T-helper 2 cell treated with Interferon-gamma antibody and Interleukin-4, amounts not matched to agents 5 μg/mL and 100 μg/mL, for 36 hours (primary cell): Measurements from ENCODE around the gene DCAF6.

Source experiments
- DNase-seq: peaks from one replicate; pipeline ENCODE4 v3.0.0; 2021; ENCODE audit warnings: low spot score
- H3K27ac Mint-ChIP-seq: one replicate; pipeline ENCODE4 v1.8.0; 2021; ENCODE audit warnings: mild to moderate bottlenecking, mixed read lengths
- H3K27me3 Mint-ChIP-seq: one replicate; pipeline ENCODE4 v1.8.0; 2021; ENCODE audit warnings: low read depth, mixed read lengths
- H3K36me3 Mint-ChIP-seq: one replicate; pipeline ENCODE4 v1.8.0; 2021; ENCODE audit warnings: low read depth, mixed read lengths
- H3K4me1 Mint-ChIP-seq: one replicate; pipeline ENCODE4 v1.8.0; 2021; ENCODE audit warnings: low read depth, mixed read lengths
- H3K4me3 Mint-ChIP-seq: one replicate; pipeline ENCODE4 v1.8.0; 2022; ENCODE audit warnings: mild to moderate bottlenecking, moderate library complexity, mixed read lengths
- H3K9me3 Mint-ChIP-seq: one replicate; pipeline ENCODE4 v1.8.0; 2021; ENCODE audit warnings: mixed read lengths

DCAF6 gene

DNA sequence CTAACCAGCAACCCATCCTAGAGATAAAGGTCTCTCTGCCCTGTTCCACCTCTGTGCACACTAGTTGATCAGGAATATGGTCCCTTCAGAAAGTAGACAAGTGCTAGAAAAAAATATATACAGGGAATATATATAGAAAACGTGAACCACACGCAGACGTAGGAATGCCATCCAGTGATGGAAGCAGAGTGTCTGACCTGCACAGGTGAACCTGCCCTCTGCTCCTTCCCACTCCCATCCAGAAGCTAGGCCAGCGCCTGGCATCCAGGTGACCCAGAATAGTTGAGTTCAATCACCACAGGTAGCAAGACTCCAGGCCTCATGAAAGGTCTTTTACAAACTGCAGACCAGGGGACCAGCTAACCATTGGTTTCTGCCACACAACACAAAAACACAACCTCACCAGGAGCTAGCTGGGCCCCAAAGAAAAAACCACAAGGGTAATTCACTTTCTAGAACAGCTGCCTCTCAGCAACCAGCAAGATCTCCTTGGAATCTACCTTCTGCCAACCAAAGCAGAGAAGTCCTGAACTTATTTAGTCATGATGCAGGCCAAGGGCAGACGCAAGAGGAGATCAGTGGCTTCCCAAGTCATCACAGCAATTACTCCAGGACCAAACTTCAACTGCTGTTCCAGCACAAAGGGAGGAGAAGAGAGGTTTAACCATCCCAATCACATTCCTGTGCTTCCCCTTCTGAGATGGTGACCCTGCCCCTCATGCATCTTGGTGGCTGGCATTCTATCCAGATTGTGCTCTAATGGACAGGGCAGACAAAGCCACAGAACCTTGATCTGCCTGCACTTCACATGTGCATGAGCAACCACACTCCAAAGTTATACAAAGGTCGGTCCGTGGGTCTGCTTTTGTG is 147.2 kb downstream of the DCAF6 start:
- no peak overlapping the region for H3K27ac Mint-ChIP-seq
- peaks cover 5% of the 10 kb centered on the region for H3K4me1 Mint-ChIP-seq

DNA sequence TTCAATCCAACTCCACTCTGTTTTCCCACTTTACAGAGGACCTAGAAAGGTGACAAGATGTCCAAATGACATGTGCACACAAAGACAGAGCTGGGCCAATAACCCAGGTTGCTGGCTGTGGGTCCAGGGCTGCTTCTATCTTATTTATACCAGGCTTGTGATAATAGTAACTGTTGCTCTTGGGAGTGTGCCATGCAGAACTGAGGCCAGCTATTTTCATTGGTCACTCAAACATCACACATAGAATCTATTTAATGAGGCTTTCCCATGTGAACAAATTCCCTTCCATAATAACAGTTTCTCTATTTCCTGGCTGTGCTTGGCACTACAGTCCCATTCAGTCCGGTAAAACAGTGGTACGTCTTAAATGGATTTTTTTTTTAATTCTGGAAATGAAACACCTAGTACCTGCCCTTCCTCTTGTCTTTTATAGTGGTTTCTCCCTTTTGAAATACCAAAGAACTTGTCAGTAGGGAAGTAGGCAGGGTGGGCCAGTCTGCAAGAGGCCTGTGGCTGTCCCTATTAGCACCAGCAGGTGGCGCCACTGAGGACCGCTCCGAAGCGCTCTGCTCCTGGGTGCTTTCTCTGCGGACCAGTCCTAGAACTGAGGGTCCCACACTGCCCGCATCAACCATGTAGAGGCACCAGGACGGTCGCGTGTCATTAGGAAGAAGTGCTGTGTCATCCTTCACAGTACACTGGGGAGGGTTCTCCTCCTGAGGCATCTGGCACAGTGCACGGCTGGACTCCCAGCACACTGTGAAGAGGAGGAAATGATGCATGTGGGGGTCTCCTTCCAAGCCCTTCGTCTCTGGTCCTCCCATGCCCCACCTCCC is 148.1 kb downstream of the DCAF6 start:
- no peaks in the 10 kb centered on the region for H3K9me3 Mint-ChIP-seq
- no peak overlapping the region for H3K27ac Mint-ChIP-seq
- peaks cover 5% of the 10 kb centered on the region for H3K4me1 Mint-ChIP-seq
- no peaks in the 10 kb centered on the region for H3K36me3 Mint-ChIP-seq
- H3K4me3 Mint-ChIP-seq: no peak overlapping the region
- peak; percentile 42 for DNase-seq
- no peaks in the 10 kb centered on the region for H3K27me3 Mint-ChIP-seq

More for the DNA sequence above, 147.2 kb downstream of the DCAF6 start:
- no peaks in the 10 kb centered on the region for H3K36me3 Mint-ChIP-seq
- no peaks in the 10 kb centered on the region for H3K9me3 Mint-ChIP-seq
- H3K4me3 Mint-ChIP-seq: no peak overlapping the region
- no peak for DNase-seq
- no peaks in the 10 kb centered on the region for H3K27me3 Mint-ChIP-seq

DNA sequence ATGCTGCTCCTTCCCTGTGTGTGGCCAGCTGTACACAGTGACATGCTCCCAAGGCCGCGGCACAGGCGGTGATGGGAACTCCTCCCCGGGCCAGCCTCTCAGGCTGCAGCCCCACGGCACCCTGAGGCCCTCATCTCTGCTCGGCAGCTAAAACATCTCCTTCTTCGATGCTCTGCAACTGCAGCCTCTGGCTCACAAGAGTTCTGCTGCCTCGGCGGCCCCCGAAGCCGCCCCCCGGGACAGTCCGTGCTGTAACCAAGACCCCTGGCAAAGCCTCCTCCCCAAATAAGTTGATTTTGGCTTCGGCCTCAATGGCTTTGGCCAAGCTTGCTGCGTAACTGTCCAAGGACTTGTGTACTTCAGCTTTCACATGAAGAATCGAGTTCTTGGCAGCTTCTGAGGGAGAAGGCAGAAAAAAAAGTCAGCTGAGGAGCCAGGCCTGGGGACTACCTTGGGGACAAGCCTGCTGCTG is 149.0 kb downstream of the DCAF6 start:
- no peak for DNase-seq
- no peaks in the 10 kb centered on the region for H3K9me3 Mint-ChIP-seq
- no peaks in the 10 kb centered on the region for H3K27me3 Mint-ChIP-seq
- no peaks in the 10 kb centered on the region for H3K36me3 Mint-ChIP-seq
- no peak overlapping the region for H3K27ac Mint-ChIP-seq
- H3K4me1 Mint-ChIP-seq: peaks cover 5% of the 10 kb centered on the region
- no peak overlapping the region for H3K4me3 Mint-ChIP-seq

DNA sequence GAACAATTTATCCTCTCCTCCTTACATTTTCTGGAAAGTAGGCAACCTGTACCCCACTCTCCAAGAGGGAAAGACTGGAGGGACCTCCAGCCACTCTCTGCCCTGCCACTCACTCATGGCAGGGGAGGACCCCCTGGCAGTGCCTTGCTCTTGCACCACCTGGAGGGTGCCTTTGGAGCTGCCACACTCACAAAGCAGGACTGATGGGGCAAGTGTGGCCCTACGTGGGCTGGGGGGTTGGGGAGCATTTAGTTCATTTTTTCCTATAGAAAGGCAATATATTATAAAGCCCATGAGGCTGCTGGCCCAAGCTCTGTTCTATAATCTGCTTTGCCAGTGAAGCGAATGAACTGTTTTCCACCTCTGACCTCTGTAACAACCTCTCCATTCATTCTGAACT is 150.0 kb downstream of the DCAF6 start:
- Mint-ChIP-seq H3K4me3 (no peak overlapping the region), H3K27me3 (no peaks in the 10 kb centered on the region), H3K27ac (no peak overlapping the region), H3K4me1 (peaks cover 5% of the 10 kb centered on the region), H3K9me3 (no peaks in the 10 kb centered on the region), H3K36me3 (no peaks in the 10 kb centered on the region)
- no peak for DNase-seq

DNA sequence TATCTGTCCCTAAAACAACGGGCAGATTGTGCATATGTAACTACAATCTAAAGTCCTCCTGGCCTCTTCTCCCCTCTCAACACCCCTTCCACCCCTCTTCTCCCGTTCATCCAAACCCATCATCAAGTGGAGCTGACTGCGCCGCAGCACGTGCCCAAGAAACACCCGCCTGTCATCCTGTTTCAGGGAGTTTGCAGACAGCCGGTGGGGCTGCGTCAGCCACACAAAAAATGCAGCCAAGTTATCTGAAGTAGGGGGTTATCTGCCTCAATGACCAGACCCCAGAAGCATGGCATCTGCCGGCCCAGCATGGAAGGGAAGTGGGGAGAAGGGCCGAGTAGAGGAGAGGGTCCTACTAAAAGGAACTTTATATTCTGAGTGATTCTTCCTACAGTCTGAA is 151.2 kb downstream of the DCAF6 start:
- DNase-seq: no peak
- H3K4me1 Mint-ChIP-seq: peaks cover 3% of the 10 kb centered on the region
- no peaks in the 10 kb centered on the region for H3K9me3 Mint-ChIP-seq
- no peaks in the 10 kb centered on the region for H3K36me3 Mint-ChIP-seq
- no peak overlapping the region for H3K27ac Mint-ChIP-seq
- no peaks in the 10 kb centered on the region for H3K27me3 Mint-ChIP-seq
- no peak overlapping the region for H3K4me3 Mint-ChIP-seq

DNA sequence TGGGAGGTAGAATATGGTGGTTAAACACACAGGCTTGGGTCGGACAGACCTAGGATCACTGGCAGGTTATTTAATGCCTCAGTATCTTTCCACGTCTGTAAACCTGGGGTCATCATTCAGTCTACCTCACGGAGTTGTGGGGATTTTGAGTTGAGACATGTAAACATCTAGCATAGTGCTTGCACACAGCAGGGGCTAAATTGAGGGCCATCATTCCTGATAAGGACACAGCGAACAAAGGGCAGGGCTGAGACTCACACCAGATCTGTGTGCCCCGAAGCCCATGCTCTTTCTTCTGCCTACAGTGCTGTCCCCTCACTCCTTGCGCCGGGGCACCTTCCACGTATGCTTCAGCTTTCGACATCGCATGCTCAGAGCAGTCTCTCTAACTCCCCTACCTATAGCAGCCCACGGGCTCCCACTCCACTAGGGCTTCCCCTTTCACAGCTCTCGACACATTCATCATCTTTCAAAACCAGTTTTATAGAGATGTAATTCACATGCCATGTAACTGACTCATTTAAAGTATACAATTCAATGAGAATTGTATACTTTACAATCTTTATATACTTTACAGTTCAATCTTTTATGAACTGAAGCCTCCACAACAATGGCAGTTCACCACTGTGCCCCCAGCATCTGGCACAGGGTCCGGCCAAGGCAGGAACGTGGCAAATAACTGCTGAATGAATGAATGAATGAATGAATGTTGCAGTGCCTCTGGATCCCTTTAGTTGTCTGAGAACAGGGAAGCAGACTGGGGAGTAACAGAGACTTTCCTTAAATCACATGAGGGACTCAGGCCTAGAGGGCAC is 152.2 kb downstream of the DCAF6 start:
- no peak for DNase-seq
- no peak overlapping the region for H3K27ac Mint-ChIP-seq
- H3K27me3 Mint-ChIP-seq: no peaks in the 10 kb centered on the region
- peaks cover 3% of the 10 kb centered on the region for H3K4me1 Mint-ChIP-seq
- H3K9me3 Mint-ChIP-seq: no peaks in the 10 kb centered on the region
- no peaks in the 10 kb centered on the region for H3K36me3 Mint-ChIP-seq
- no peak overlapping the region for H3K4me3 Mint-ChIP-seq

DNA sequence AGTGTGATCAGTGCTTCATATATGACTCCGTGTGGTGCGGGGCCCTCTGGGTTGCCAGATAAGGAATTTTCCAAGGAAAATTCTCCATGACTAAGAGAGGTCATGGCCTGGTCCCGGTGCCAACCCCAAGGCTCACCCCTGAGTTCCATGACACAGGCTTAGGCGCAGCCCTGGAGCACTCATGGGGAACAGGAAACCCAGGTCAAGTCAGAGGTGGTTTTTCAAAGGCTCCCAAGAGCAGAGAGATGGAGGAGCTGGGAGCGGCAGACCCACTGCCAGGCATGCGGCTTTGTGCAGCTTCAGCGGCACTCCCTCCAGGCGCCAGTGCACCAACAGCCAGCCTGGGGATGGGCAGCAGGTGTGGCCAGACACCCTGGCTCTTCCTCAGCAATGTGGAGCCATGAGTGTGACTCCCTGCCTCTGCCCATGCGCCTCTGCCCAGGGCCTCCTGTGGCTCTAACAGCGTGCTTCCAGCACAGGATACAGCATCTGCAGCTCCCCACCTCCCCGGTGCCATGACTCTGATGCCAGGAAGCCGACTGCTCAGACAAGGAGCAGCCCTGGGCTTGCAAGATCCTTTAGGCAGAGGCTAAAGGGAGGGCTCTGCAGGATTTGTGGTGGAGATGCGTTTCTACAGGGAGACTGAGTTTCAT is 153.0 kb downstream of the DCAF6 start:
- Mint-ChIP-seq H3K4me1 (peaks cover 3% of the 10 kb centered on the region), H3K4me3 (no peak overlapping the region), H3K36me3 (no peaks in the 10 kb centered on the region), H3K27me3 (peaks cover 3% of the 10 kb centered on the region), H3K9me3 (no peaks in the 10 kb centered on the region), H3K27ac (no peak overlapping the region)
- DNase-seq: no peak

DNA sequence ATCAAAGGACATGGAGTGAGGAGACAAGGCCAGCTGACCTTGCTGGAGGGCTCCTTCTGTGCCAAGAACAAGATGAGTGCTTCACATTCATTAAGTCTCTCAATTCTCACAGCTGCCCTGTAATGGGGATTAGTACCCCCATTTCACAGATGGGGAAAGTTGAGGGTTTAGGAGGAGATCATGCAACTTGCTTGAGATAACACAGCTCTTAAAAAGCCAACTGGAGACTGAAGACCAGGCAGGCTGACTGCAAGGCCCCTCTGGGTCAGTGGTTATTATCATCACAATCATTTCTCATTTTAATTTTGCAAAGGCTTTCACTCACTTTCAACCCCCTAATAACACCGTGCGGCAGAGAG is 153.5 kb downstream of the DCAF6 start:
- no peaks in the 10 kb centered on the region for H3K9me3 Mint-ChIP-seq
- no peaks in the 10 kb centered on the region for H3K4me1 Mint-ChIP-seq
- H3K4me3 Mint-ChIP-seq: no peak overlapping the region
- no peaks in the 10 kb centered on the region for H3K36me3 Mint-ChIP-seq
- H3K27me3 Mint-ChIP-seq: peaks cover 3% of the 10 kb centered on the region
- DNase-seq: no peak
- no peak overlapping the region for H3K27ac Mint-ChIP-seq

DNA sequence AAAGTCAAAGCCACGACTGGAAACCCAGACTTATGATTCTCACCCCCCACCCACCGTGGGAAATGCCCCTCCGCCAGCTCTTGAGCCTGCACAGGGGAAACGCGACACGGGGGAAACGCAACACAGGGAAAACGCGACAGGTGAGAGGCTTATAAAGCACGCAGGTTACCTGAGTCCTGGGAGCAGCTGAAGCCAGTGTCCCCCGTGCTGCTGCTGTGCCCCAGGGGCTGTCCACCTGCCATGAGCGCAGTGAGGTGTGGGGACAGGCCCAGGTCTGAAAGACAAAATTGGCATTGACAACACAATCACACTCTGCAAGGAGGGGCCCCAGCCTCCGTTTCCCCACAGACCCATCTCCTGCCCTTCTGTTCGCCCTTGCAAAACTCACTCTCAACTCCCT is 153.9 kb downstream of the DCAF6 start:
- H3K4me1 Mint-ChIP-seq: no peaks in the 10 kb centered on the region
- H3K27ac Mint-ChIP-seq: no peak overlapping the region
- DNase-seq: no peak
- H3K36me3 Mint-ChIP-seq: no peaks in the 10 kb centered on the region
- no peak overlapping the region for H3K4me3 Mint-ChIP-seq
- H3K27me3 Mint-ChIP-seq: peaks cover 3% of the 10 kb centered on the region
- no peaks in the 10 kb centered on the region for H3K9me3 Mint-ChIP-seq

DNA sequence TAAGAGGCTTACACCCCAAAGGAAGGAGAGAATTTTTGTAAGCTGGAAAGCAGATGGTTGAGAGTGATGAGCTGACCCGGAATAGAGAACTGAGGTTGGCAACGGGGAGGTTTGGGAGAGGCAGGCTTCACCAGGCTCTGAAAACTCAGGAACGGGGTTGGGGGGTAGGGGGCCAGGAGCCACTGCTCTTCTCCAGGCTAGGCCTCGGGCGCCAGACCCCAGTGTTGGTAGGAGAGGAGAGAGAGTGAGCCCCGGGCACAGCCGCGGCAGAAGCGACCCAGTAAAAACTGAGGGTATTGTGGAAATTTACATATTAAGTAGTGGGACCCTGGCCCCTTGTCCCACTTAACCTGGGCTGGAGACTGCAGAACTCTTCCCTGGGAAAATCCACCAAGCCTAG is 154.6 kb downstream of the DCAF6 start:
- Mint-ChIP-seq H3K4me3 (no peak overlapping the region), H3K4me1 (no peaks in the 10 kb centered on the region), H3K27ac (no peak overlapping the region), H3K36me3 (no peaks in the 10 kb centered on the region), H3K9me3 (no peaks in the 10 kb centered on the region), H3K27me3 (peaks cover 3% of the 10 kb centered on the region)
- no peak for DNase-seq

DNA sequence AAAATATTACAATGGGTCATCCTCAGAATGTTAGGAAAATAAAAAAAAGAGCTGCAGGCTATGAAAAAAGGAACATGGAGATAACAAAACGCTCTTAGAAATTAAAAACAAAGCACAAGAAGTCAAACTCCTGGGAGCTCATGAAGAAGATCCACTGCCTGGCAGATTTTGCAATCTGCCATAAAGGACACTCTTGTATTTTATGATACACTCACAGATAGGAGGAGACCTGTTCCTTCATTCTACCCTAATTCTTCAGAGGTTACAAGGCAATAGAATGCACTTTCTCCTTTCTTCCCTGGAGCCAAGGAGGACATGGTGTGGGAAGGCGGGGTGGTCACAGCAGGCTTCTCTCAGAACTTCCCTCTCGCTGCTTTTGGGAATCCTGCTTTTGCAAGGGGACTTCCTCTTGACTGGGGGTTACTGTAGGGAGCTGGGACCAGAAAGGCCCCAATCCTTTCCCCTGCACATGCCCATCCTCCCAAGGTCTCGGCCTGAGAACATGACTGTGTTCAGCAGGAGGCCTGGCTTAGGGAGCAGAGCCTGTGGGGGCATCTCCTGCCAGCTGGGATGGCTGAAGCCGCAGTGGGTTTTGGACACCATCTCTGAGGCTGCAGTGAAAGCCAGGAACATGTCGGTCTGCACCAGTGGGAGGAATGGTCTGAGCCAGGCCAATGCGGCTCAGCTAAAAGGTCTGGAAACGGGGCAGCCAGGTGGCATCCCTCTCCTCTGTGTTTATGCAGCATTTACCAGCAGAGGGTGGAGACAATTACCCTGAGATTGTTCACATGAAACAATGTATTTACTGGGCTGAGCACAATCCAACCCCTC is 155.5 kb downstream of the DCAF6 start:
- no peak overlapping the region for H3K4me3 Mint-ChIP-seq
- H3K27me3 Mint-ChIP-seq: peaks cover 3% of the 10 kb centered on the region
- no peaks in the 10 kb centered on the region for H3K9me3 Mint-ChIP-seq
- no peak for DNase-seq
- no peaks in the 10 kb centered on the region for H3K4me1 Mint-ChIP-seq
- no peaks in the 10 kb centered on the region for H3K36me3 Mint-ChIP-seq
- H3K27ac Mint-ChIP-seq: no peak overlapping the region

DNA sequence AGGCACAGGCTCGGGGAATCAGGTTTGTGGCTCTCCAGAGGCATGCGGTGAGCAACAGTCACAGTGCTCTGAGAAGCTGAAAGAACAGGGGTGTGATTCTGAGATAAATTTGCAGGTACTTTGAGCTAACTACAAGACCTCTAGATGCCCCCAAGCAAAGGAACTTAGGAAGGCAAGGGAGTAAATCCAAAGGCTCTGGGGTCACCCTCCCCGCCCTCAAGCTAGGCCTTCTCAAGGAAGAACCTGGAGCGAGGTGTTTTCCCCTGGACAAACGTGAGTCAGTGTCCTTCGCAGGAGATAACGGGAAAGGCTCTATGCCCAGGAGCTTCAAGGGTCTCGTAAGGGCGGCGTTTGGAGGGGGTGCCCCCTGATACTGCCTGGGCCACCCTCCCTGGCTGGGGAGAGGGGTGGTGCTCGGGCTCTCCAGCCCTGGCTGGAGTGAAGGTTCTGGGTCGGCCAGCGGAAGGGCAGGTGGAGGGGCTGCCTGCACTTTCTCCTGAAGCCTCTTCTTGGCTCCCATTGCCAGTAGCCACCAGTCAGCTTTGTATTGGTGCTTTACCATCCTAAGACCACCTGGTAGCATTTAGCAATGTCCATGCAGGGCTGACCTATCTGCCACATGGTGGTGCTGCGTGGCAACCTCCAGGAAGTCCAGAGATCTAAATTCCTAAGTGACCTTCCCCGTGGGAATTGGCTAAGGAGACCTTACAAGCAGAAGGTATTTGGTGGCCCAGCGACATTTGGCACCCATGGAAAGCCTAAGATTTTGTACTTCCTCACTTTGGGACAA is 156.3 kb downstream of the DCAF6 start:
- Mint-ChIP-seq H3K36me3 (no peaks in the 10 kb centered on the region), H3K4me1 (no peaks in the 10 kb centered on the region), H3K9me3 (no peaks in the 10 kb centered on the region), H3K4me3 (no peak overlapping the region), H3K27ac (no peak overlapping the region), H3K27me3 (peaks cover 3% of the 10 kb centered on the region)
- DNase-seq: no peak
